GM18505 (cell line): ENCODE results near the gene MAP4.

Experiments
- ATAC-seq: cut with Tn5 transposase; IDR thresholded peaks from one replicate; pipeline ENCODE4 v1.9.1; 2021; ENCODE audit not compliant: unreplicated experiment
- POLR2A ChIP-seq: IDR thresholded peaks from 4 replicates; pipeline ENCODE4 v1.6.1; 2011; ENCODE audit warnings: borderline replicate concordance; ENCODE audit not compliant: insufficient read depth, insufficient read length; ENCODE audit errors: extremely low read depth

Gene MAP4

GRCh38 chr3:47868306-47868705 is 147.9 kb downstream of the MAP4 start:
- no peak for ATAC-seq
- TF ChIP-seq POLR2A = no peak

DNA sequence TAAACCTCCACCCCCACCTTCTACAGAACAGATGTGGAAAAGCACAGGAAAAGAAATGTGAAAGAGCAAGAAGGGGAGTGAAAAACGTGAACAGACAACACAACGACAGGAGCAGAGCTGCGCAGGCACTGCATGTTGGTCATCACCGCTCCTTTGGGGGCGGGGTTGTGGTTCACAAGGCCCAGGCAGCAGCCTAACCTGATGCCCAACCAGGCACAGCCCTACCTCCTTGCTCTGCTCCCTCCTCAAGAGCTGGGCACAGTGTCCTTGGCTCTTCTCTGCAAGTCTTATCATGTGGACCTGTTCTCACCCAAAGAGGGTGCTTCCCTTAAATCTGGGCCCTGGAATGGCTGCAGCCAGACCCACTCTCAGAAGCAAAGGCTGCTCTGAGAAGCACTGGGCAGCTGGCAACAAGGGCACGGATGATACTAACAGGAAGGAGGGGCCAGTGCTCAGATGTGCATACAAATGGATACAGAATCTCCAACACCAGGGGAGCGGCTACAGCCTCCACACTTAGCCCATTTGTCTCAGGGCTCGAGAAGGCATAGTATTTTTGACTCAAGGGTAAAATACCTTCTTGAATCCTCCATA is 148.7 kb downstream of the MAP4 start:
- no peak for TF ChIP-seq POLR2A
- ATAC-seq = no peak

DNA sequence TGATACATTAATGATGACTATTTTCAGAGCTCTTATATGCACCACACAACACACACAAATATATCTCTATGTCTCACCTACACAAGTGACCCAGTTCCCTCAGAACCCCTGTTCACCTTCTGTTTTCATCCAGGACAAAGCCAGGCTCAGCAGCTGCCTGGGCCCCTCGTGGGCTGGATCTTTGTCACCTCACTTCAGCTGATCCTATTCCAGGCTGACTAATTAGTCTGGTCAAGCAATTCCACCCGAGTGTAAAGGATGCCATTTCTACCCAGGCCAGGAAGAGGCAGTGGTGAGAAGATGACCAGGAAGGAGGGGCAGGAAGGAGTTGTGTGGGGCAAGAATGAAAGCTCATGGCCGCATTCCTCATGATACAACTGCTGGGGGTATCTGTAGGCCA is 151.0 kb downstream of the MAP4 start:
- TF ChIP-seq POLR2A = no peak
- no peak for ATAC-seq

- no peak for ATAC-seq
- no peak for TF ChIP-seq POLR2A
Observed at GRCh38 chr3:47863391-47864128, 152.7 kb downstream of the MAP4 start.

DNA sequence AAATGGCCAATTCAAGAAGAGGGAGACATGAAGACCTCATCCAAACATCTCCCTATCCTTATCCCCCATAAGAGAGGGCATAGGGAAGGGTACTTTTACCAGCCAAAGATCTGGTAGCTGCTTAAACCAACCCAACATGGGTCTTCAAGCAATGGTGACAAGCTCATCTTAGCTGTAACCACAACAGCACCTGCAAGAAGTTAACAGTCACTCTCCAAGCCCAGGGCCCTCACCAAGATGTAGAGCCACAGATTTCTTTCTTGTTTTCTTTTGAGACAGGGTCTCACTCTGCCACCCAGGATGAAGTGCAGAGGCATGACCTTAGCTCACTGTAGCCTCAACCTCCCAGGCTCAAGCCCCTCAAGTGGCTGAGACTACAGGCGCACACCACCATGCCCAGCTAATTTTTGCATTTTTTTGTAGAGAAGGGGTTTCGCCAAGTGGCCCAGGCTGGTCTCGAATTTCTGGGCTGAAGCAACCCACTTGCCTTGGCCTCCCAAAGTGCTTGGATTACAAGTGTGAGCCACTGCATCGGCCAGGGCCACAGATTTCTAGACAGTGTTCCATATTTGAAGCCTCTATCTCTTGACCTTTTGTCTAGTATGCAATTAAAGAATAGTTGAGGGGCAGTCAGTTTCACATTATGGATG is 156.1 kb downstream of the MAP4 start:
- ATAC-seq = no peak
- TF ChIP-seq POLR2A = no peak

DNA sequence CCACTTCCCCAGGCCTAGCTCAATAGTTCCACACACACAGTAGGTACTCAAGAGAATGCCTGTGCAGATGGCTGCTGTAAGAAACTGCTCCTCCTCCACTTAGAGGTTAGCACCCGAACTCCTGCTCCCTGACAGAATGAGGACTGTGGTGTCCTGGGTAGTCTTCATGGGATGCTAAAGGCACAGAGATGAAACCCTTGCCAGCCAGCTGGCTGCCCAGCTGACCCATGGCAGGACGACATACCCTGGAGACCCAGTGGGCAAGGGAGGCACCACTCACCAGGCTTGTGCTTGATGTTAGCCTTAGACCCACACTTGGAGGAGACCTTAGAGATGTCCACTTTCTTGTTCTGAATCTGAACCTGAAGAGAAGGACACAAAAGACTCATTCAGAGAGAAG is 159.1 kb downstream of the MAP4 start:
- ATAC-seq = no peak
- TF ChIP-seq POLR2A = no peak

DNA sequence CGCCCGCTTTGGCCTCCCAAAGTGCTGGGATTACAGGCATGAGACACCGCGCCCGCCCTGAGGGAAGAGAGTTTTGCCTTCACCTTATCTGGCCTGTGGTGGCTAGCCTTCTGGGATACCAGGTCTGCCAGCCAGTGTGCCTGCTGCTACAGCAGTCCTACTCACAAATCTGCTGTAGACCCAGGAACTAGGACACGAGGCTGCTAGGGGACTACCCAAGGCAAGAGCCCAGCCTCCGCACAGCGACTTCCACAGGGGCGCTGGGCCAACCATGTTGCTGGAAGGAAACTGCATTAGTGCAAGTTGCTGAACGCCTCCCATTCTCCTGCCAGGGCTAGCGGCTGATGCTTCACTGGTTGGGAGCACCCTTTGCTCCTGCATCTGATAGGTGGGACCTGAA is 159.5 kb downstream of the MAP4 start:
- no peak for ATAC-seq
- no peak for TF ChIP-seq POLR2A

DNA sequence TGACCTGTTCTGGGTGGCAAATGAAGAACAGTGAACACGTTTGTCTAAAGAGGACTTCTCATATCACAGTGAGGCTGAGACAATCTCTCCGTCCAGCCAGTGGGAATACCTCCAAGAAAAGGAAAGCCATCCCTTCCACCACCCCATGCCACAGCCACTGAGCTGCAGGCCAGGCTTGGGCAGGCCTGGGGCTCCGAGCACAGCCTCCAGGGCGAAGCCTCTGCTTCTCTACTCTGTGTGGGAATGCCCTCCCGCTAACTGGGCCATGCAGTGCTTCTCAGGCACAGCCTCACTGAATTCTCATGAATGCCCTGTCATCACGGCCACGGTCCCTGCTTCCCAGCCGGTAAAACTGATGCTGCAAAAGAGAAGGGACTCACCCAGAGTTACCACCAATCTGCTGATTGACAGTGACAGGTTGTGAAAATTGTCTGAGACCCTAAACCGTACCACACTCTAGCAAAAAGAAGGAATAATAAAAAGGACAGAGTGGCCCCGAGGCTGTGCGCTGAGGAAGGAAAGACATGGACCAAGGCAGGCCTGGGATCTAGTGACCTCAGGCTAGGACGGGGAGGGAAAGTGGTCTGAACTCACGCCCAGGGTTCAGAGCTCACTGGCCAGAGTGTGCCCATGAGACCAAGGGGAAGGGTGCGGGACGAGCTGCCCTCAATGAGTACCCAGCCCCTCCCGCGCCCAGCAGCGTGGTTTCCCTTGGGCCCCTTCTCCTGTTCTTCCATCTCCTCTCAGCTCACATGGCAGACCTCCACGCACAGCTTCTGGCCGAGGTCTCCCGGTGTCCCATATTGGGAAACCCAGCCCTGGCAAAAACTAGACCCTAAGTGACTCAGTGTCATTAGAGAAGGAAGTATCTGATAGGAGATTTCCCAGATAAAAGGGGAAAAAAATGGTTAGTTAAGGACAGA is 160.5 kb downstream of the MAP4 start:
- no peak for ATAC-seq
- no peak for TF ChIP-seq POLR2A

DNA sequence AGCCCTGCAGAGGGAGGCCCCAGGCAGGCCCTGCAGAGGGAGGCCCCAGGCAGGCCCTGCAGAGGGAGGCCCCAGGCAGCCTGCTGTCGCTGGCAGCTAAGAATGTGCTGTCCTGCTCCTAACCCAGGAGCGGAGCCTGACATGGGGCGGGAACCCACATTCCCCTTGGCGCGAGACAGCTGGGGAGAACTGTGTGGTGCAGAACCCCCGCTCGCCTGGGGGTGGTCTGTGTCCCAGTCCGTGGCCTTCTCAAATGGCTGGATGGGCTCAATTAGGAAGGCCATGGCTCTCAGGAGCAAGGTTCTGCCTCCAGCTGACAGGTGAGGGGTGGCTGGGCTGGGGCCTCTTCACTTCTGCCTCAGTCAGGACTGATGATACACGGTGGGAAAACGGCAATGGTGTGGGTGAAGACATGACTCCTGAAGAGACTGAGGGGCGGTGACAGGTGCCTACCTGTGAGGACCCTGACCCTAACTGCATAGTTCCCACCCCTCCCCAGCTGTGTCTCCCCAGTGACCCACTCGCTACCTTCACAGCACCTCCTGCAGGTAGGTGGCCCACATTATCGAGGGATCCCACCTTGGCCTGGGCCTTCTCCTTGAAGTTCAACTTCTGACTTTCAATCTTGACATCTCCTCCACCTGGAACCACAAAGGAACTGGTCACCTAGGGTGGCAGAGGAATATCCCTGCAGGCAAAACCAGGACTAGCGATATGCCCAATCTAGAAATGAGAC is 161.3 kb downstream of the MAP4 start:
- ATAC-seq = no peak
- TF ChIP-seq POLR2A = no peak

DNA sequence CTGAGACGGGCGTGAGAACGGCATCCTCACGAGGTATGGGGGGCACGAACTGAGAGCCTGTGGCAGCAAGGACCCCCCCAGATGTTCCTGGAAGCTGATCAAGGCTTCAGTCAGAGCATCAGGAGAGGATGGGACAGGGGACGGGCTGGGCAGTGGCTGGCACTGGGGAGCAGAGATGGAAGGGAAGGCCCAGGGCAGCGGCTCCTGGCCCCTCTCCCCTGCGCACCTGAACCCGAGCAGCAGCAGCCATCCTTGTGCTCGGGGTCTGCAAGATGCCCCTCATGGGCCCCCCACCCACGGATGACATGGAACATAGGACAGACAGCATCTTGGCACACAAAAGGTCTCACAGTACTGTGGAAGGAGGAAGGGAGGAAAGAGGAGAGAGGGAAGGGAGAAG is 161.9 kb downstream of the MAP4 start:
- no peak for ATAC-seq
- no peak for TF ChIP-seq POLR2A

DNA sequence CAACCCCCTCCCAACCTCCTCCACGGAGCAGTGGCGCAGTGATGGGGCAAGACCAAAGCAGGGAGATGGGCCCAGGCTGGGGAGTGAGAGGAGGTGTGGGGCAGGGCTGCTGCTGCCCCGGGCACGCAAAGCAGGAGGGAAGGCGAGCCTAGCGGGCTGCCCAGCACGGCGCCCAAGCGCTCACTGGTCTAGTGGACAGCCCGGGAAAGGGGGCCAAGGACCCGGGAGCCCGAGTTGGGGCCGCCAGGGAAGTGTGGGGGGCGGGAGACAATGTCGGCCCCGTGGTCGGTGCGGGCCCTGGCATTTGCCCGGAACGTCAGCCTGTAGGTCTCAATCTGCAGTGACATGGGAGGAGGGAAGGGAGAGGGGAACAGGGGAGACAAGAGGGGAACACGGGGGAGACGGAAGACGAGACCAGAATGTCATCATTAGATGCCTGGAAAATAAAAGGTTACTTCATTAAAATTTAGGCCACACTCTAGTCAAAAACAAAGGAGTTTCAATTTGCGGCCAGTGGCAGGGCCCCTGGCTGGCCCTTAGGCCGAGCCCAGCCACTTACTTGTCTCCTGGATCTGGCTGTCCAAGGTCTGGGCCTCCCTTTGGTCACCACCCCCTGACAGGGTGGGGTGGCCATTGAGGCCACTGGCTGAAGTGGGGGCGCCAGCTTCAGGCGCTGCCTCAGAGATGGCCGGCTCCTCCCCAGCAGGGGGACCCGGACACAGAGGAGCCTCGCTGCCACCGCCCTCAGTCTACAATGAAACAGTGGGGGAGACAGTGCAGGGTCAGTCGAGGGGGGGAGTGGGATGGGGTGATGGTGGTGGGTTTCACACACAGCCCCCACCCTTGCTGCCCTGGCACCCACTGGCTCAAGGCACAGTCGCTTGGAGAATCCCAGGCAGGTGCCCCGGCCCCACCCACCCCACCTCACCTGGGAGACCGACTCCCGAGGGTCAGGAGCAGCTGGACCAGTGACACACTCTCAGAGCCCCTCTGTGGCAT is 163.3 kb downstream of the MAP4 start:
- TF ChIP-seq POLR2A = no peak
- ATAC-seq = no peak
